ENCODE results near the gene PRMT3. TPM values are rescaled to one million over a fixed set of nuclear protein-coding genes. Genes with fewer than 3 reads are reported as not detected.

The PRMT3 gene
- total and polyA plus RNA-seq, 2 of the 13 experiments (the other 11 are each of a cell fraction or from before 2014, with no cell fraction given), result 9.1 to 27.7 TPM

DNA sequence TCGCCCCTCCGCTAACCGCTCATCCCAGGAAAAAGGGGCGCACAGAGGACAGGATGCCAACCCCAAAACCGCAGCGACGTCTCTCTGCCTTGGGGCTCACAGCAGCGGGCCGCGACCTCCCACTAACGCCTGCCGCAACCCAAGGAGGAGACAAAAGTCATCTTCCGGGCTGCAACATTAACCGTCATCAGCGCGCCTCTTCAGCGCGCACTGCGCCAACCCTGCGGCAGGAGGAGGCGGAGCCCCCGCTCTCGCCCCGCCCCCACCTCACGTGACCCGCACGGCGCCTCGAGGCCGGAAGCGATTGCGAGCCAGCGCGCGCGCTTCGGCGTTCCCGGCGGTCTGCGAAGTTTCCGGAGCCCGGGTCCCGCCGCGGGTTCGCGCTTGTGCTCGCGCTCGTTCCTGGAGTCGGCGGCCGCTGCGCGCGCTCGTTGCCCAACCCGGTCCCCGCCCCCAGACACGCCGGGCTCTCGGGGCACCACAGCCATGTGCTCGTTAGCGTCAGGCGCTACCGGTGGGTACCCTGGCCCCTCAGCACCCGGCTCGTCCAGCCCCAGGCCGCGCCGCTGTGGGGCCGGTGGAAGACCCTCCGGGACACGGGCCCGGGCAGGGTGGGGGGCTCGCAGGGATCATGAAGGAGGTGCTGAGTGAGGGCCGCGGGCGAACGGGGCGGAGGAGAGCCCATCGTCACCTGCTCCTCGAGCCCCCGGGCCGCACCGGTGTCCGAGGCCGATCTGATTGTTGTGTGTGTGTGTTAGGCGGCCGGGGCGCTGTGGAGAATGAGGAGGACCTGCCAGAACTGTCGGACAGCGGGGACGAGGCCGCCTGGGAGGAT lies at the start of gene PRMT3 (continued):
- TF ChIP-seq, protein P1, sequence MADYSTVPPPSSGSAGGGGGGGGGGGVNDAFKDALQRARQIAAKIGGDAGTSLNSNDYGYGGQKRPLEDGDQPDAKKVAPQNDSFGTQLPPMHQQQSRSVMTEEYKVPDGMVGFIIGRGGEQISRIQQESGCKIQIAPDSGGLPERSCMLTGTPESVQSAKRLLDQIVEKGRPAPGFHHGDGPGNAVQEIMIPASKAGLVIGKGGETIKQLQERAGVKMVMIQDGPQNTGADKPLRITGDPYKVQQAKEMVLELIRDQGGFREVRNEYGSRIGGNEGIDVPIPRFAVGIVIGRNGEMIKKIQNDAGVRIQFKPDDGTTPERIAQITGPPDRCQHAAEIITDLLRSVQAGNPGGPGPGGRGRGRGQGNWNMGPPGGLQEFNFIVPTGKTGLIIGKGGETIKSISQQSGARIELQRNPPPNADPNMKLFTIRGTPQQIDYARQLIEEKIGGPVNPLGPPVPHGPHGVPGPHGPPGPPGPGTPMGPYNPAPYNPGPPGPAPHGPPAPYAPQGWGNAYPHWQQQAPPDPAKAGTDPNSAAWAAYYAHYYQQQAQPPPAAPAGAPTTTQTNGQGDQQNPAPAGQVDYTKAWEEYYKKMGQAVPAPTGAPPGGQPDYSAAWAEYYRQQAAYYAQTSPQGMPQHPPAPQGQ (CRISPR knock-in tag; IDR thresholded peaks at IDR 0.05; ENCODE audit: borderline replicate concordance), result no peak
- TF ChIP-seq HDAC2 (CRISPR knock-in tag; IDR thresholded peaks at IDR 0.05), result peak; percentile 38
- TF ChIP-seq ZBTB20 (CRISPR knock-in tag; IDR thresholded peaks at IDR 0.05; ENCODE audit: borderline replicate concordance, low read depth), result peak; percentile 19; the same call in 1 of the 2 replicates
- TF ChIP-seq, protein P2, sequence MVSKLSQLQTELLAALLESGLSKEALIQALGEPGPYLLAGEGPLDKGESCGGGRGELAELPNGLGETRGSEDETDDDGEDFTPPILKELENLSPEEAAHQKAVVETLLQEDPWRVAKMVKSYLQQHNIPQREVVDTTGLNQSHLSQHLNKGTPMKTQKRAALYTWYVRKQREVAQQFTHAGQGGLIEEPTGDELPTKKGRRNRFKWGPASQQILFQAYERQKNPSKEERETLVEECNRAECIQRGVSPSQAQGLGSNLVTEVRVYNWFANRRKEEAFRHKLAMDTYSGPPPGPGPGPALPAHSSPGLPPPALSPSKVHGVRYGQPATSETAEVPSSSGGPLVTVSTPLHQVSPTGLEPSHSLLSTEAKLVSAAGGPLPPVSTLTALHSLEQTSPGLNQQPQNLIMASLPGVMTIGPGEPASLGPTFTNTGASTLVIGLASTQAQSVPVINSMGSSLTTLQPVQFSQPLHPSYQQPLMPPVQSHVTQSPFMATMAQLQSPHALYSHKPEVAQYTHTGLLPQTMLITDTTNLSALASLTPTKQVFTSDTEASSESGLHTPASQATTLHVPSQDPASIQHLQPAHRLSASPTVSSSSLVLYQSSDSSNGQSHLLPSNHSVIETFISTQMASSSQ (IDR thresholded peaks at IDR 0.05; ENCODE audit: low read depth), result no peak
- TF ChIP-seq, protein P2 (CRISPR knock-in tag; IDR thresholded peaks at IDR 0.05; ENCODE audit: borderline replicate concordance), result peak; percentile 69
- TF ChIP-seq, protein P3, sequence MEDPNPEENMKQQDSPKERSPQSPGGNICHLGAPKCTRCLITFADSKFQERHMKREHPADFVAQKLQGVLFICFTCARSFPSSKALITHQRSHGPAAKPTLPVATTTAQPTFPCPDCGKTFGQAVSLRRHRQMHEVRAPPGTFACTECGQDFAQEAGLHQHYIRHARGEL (CRISPR knock-in tag; IDR thresholded peaks at IDR 0.05), result peak; percentile 83; the same call in 1 of the 2 replicates
- TF ChIP-seq, protein P4, sequence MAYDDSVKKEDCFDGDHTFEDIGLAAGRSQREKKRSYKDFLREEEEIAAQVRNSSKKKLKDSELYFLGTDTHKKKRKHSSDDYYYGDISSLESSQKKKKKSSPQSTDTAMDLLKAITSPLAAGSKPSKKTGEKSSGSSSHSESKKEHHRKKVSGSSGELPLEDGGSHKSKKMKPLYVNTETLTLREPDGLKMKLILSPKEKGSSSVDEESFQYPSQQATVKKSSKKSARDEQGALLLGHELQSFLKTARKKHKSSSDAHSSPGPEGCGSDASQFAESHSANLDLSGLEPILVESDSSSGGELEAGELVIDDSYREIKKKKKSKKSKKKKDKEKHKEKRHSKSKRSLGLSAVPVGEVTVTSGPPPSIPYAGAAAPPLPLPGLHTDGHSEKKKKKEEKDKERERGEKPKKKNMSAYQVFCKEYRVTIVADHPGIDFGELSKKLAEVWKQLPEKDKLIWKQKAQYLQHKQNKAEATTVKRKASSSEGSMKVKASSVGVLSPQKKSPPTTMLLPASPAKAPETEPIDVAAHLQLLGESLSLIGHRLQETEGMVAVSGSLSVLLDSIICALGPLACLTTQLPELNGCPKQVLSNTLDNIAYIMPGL (CRISPR knock-in tag; IDR thresholded peaks at IDR 0.05; ENCODE audit: borderline replicate concordance in 1 of 2, low read depth in 1 of 2), result peak; percentile 97 to 99
- TF ChIP-seq PHF20 (CRISPR knock-in tag; IDR thresholded peaks at IDR 0.05), result peak; percentile 92
- peak; percentile 46 for TF ChIP-seq FOXA3 (CRISPR knock-in tag; IDR thresholded peaks at IDR 0.05)
- TF ChIP-seq, protein P5, sequence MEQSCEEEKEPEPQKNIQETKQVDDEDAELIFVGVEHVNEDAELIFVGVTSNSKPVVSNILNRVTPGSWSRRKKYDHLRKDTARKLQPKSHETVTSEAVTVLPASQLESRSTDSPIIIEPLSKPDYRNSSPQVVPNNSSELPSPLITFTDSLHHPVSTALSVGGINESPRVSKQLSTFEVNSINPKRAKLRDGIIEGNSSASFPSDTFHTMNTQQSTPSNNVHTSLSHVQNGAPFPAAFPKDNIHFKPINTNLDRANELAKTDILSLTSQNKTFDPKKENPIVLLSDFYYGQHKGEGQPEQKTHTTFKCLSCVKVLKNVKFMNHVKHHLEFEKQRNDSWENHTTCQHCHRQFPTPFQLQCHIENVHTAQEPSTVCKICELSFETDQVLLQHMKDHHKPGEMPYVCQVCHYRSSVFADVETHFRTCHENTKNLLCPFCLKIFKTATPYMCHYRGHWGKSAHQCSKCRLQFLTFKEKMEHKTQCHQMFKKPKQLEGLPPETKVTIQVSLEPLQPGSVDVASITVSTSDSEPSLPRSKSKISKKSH (CRISPR knock-in tag; IDR thresholded peaks at IDR 0.05; ENCODE audit: borderline replicate concordance), result no peak; the same call in none of the 2 replicates
- TF ChIP-seq ZNF713 (CRISPR knock-in tag; IDR thresholded peaks at IDR 0.05), result no peak
- no peak for TF ChIP-seq ZNF3 (CRISPR knock-in tag; IDR thresholded peaks at IDR 0.05)
- TF ChIP-seq, protein P6, sequence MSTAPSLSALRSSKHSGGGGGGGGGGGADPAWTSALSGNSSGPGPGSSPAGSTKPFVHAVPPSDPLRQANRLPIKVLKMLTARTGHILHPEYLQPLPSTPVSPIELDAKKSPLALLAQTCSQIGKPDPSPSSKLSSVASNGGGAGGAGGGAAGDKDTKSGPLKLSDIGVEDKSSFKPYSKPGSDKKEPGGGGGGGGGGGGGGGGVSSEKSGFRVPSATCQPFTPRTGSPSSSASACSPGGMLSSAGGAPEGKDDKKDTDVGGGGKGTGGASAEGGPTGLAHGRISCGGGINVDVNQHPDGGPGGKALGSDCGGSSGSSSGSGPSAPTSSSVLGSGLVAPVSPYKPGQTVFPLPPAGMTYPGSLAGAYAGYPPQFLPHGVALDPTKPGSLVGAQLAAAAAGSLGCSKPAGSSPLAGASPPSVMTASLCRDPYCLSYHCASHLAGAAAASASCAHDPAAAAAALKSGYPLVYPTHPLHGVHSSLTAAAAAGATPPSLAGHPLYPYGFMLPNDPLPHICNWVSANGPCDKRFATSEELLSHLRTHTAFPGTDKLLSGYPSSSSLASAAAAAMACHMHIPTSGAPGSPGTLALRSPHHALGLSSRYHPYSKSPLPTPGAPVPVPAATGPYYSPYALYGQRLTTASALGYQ (CRISPR knock-in tag; IDR thresholded peaks at IDR 0.05), result peak; percentile 74; the same call in 1 of the 2 replicates
- peak; percentile 83 for TF ChIP-seq ZNF749 (CRISPR knock-in tag; IDR thresholded peaks at IDR 0.05; ENCODE audit: borderline replicate concordance)
- TF ChIP-seq NR1H2 (CRISPR knock-in tag; IDR thresholded peaks at IDR 0.05; ENCODE audit: borderline replicate concordance, low read depth), result no peak
